Cortex of kidney (tissue), 1 donor: ENCODE data around the gene SST.
"Not testable (repeated sequence)": the region's sequence is repeated elsewhere in the genome, so short reads cannot be mapped to it uniquely, and the experiment has no call there.

Experiments used
- DNase-seq: peaks from one replicate; lab custom pipeline; 2025; lab: John Stamatoyannopoulos, UW

The SST gene

GRCh38 chr3:187684444-187684843 lies 14.2 kb upstream of the SST start:
- DNase-seq = no peak

GRCh38 chr3:187681756-187682155 lies 11.6 kb upstream of the SST start:
- DNase-seq = not testable (repeated sequence)

GRCh38 chr3:187679638-187680396 lies 9.6 kb upstream of the SST start:
- no peak for DNase-seq

GRCh38 chr3:187678726-187679268 lies 8.6 kb upstream of the SST start:
- no peak for DNase-seq

GRCh38 chr3:187677604-187678003 lies 7.4 kb upstream of the SST start:
- DNase-seq = no peak

- DNase-seq = no peak
Observed at GRCh38 chr3:187673012-187673411, 2.8 kb upstream of the SST start.

- no peak for DNase-seq
Observed at GRCh38 chr3:187667526-187667925, 2.7 kb downstream of the SST start.

- DNase-seq = no peak
Observed at GRCh38 chr3:187665764-187666402, 4.3 kb downstream of the SST start.

- no peak for DNase-seq
Observed at GRCh38 chr3:187665010-187665409, 5.2 kb downstream of the SST start.

- DNase-seq = no peak
Observed at GRCh38 chr3:187662848-187663409, 7.3 kb downstream of the SST start.

GRCh38 chr3:187661267-187661666 lies 8.9 kb downstream of the SST start:
- DNase-seq = no peak

GRCh38 chr3:187651282-187651681 lies 18.9 kb downstream of the SST start:
- DNase-seq = no peak

- DNase-seq = no peak
Observed at GRCh38 chr3:187648177-187648576, 22.0 kb downstream of the SST start.

GRCh38 chr3:187646906-187647660 lies 23.1 kb downstream of the SST start:
- no peak for DNase-seq

GRCh38 chr3:187645379-187645778 lies 24.8 kb downstream of the SST start:
- not testable (repeated sequence) for DNase-seq

GRCh38 chr3:187642861-187643260 lies 27.3 kb downstream of the SST start:
- DNase-seq = no peak

GRCh38 chr3:187641320-187642016 lies 28.7 kb downstream of the SST start:
- no peak for DNase-seq

GRCh38 chr3:187640569-187641059 lies 29.6 kb downstream of the SST start:
- no peak for DNase-seq

- DNase-seq = no peak
Observed at GRCh38 chr3:187639927-187640568, 30.1 kb downstream of the SST start.

- DNase-seq = no peak
Observed at GRCh38 chr3:187636528-187636927, 33.7 kb downstream of the SST start.

- DNase-seq = no peak
Observed at GRCh38 chr3:187630404-187630803, 39.8 kb downstream of the SST start.
